B cell (primary cell): ENCODE results near the gene RSBN1L. TPM values are rescaled to one million over a fixed set of nuclear protein-coding genes. Genes with fewer than 3 reads are reported as not detected.

Source experiments
- ATAC-seq: fragments of 200-7000 bp; cut with Tn5 transposase; one replicate; pipeline ENCODE4 v1.10.0; 2021; ENCODE audit warnings: low read depth, mild to moderate bottlenecking, moderate number of reproducible peaks, moderate library complexity
- CTCF ChIA-PET: fragments of 350-600 bp; sonication (Branson Sonifier 250); formaldehyde crosslinking; loops from one replicate; lab custom pipeline; 2021; ENCODE audit warnings: antibody characterized with exemption, inconsistent platforms; lab: Charles Lee
- POLR2A ChIA-PET: fragments of 350-600 bp; sonication (Branson Sonifier 250); formaldehyde crosslinking; loops from one replicate; lab custom pipeline; 2021; ENCODE audit warnings: antibody characterized with exemption; lab: Charles Lee
- DNase-seq: peaks from one replicate; pipeline ENCODE4 v3.0.0; 2013
- H2AFZ ChIP-seq: 2 replicates; pipeline ENCODE4 v1.6.1; 2012; ENCODE audit warnings: mild to moderate bottlenecking, low read depth, low read length; ENCODE audit not compliant: insufficient read depth, poor library complexity, severe bottlenecking
- H3K27ac ChIP-seq, 2 donors: 1 replicate in 1 of 2; 2 replicates in 1 of 2; pipeline ENCODE4 v1.5.1; 2012 to 2013; ENCODE audit warnings: low read length in 2 of 2, mild to moderate bottlenecking in 2 of 2, moderate library complexity in 1 of 2
- H3K27me3 ChIP-seq, 4 experiments: fragments of 200-600 bp in 1 of 4; sonication (generic) in 1 of 4; replicated peaks in 1 of 4; 1 replicate in 2 of 4; 2 replicates in 2 of 4; pipeline versions ENCODE4 v1.6.1 to v1.7.0; 2013 to 2016; ENCODE audit warnings: low read length in 3 of 4, mild to moderate bottlenecking in 2 of 4, mixed read lengths in 1 of 4, moderate library complexity in 1 of 4; ENCODE audit not compliant: insufficient read depth in 4 of 4, control insufficient read depth in 3 of 4; ENCODE audit errors: control extremely low read depth in 1 of 4
- H3K36me3 ChIP-seq, 2 experiments: replicated peaks in 1 of 2; 1 replicate in 1 of 2; 2 replicates in 1 of 2; pipeline versions ENCODE4 v1.6.1 to v1.7.1; 2013; ENCODE audit warnings: low read length in 1 of 2; ENCODE audit not compliant: insufficient read depth in 2 of 2, control insufficient read depth in 1 of 2; ENCODE audit errors: control extremely low read depth in 1 of 2, extremely low read depth in 1 of 2
- H3K4me1 ChIP-seq, 2 donors: fragments of 200-600 bp in 1 of 2; sonication (generic) in 1 of 2; 1 replicate in 1 of 2; 2 replicates in 1 of 2; pipeline versions ENCODE4 v1.5.1 to v1.6.1; 2013 to 2017; ENCODE audit warnings: low read length in 2 of 2; ENCODE audit not compliant: control insufficient read depth in 2 of 2, insufficient read depth in 2 of 2
- H3K4me2 ChIP-seq: replicated peaks from 2 replicates; pipeline ENCODE3; 2012; ENCODE audit warnings: mild to moderate bottlenecking, low read depth, low read length; ENCODE audit not compliant: poor library complexity, severe bottlenecking
- H3K4me3 ChIP-seq, 5 experiments: fragments of 200-600 bp in 1 of 5; sonication (generic) in 1 of 5; 1 replicate in 3 of 5; 2 replicates in 2 of 5; pipeline versions ENCODE4 v1.5.1 to v1.7.0; 2011 to 2016; ENCODE audit warnings: low read length in 4 of 5, mild to moderate bottlenecking in 4 of 5, low read depth in 2 of 5, control low read depth in 1 of 5, moderate library complexity in 1 of 5; ENCODE audit not compliant: insufficient read depth in 1 of 5; ENCODE audit errors: control extremely low read depth in 1 of 5, extremely low read depth in 1 of 5
- H3K79me2 ChIP-seq: fragments of 200-600 bp; sonication (generic); one replicate; pipeline ENCODE4 v1.6.0; 2016; ENCODE audit warnings: low read length; ENCODE audit not compliant: control insufficient read depth, insufficient read depth
- H3K9ac ChIP-seq: fragments of 200-600 bp; sonication (generic); 2 replicates; pipeline ENCODE4 v1.6.1; 2017; ENCODE audit warnings: mild to moderate bottlenecking, low read length, moderate library complexity
- H3K9me3 ChIP-seq, 3 donors: one replicate each; pipeline versions ENCODE4 v1.6.1 to v1.7.1; 2013; ENCODE audit warnings: low read length in 2 of 3; ENCODE audit not compliant: control insufficient read depth in 2 of 3, insufficient read depth in 1 of 3; ENCODE audit errors: control extremely low read depth in 1 of 3
- H4K20me1 ChIP-seq: 2 replicates; pipeline ENCODE4 v1.6.0; 2012; ENCODE audit warnings: mild to moderate bottlenecking, low read length; ENCODE audit not compliant: insufficient read depth, control insufficient read depth, poor library complexity, severe bottlenecking
- H3K27ac Mint-ChIP-seq: one replicate; pipeline ENCODE4 v1.8.0; 2021; ENCODE audit warnings: mixed read lengths
- H3K27me3 Mint-ChIP-seq: one replicate; pipeline ENCODE4 v1.8.0; 2021; ENCODE audit warnings: mixed read lengths
- H3K4me1 Mint-ChIP-seq: one replicate; pipeline ENCODE4 v1.8.0; 2021; ENCODE audit warnings: mixed read lengths
- H3K4me3 Mint-ChIP-seq: one replicate; pipeline ENCODE4 v1.8.0; 2021; ENCODE audit warnings: mixed read lengths
- H3K9me3 Mint-ChIP-seq: one replicate; pipeline ENCODE4 v1.8.0; 2022; ENCODE audit warnings: mixed read lengths; ENCODE audit not compliant: insufficient read depth
- CTCF ChIP-seq: fragments of 200-600 bp; IDR thresholded peaks from one replicate; pipeline ENCODE4 v1.8.0; 2022; ENCODE audit warnings: antibody characterized with exemption, mild to moderate bottlenecking
- EZH2 ChIP-seq: IDR thresholded peaks from 2 replicates; pipeline ENCODE4 v1.6.1; 2012; ENCODE audit warnings: borderline replicate concordance, low read depth, mild to moderate bottlenecking, moderate library complexity, low read length; ENCODE audit not compliant: insufficient read depth, poor library complexity, severe bottlenecking
- WGBS: methylation state at CpG from one replicate; pipeline ENCODE4 v1.1.5; 2013; ENCODE audit warnings: missing lambda C conversion rate; ENCODE audit not compliant: insufficient coverage; 5-methylcytosine and 5-hydroxymethylcytosine counted together
- intact Hi-C: fragments of 100-400 bp; cut with micrococcal nuclease; formaldehyde crosslinking; loops from one replicate; pipeline ENCODE4 v1.10.0; 2022
- polyA plus RNA-seq: library from polyadenylated mRNA; depleted of rRNA; stranded (reverse); fragments of >200 nt; gene quantifications from 2 replicates; pipeline ENCODE4 v1.2.3, GENCODE V29; 2012
- total RNA-seq, 2 donors: library from RNA; stranded (reverse); fragments of 120-200 nt in 1 of 2; gene quantifications; 1 replicate in 1 of 2; 2 replicates in 1 of 2; pipeline versions ENCODE4 v1.2.3 to v1.2.4, GENCODE V29; 2013 to 2022

The RSBN1L gene
- total and polyA plus RNA-seq, 2 donors (not counting 1 experiment from before 2014, with no cell fraction given), result 17.0 to 47.0 TPM

GRCh38 chr7:77791956-77792355 is 95.7 kb downstream of the RSBN1L start:
- peaks cover 15% of the 10 kb centered on the region for H4K20me1 ChIP-seq
- intact Hi-C loops, result no loop called here
- Mint-ChIP-seq H3K4me1 (peaks cover 27% of the 10 kb centered on the region), H3K9me3 (no peaks in the 10 kb centered on the region), H3K4me3 (no peak overlapping the region), H3K27me3 (no peaks in the 10 kb centered on the region), H3K27ac (no peak overlapping the region)
- no peak overlapping the region for H3K27ac ChIP-seq
- no peak overlapping the region for H2AFZ ChIP-seq
- peaks cover 34% of the 10 kb centered on the region for H3K79me2 ChIP-seq
- ChIA-PET CTCF (interaction anchor here (0.6 to 1.1 kb wide), 3 partner anchors 139 to 142 kb away, joined by 3 to 4 read pairs (median 3); no protein-coding TSS in a partner anchor), POLR2A (interaction anchor here (0.6 kb wide), 1 partner anchor 16 kb away, joined by 3 read pairs; no protein-coding TSS in a partner anchor)
- H3K9me3 ChIP-seq, result no peaks in the 10 kb centered on the region
- H3K4me3 ChIP-seq, result no peak overlapping the region
- ATAC-seq, result no peak
- no CpG with 5 or more reads among the region's 2 CpGs for WGBS
- no peaks in the 10 kb centered on the region for H3K27me3 ChIP-seq
- peaks cover 8% of the 10 kb centered on the region in 2 donors for H3K4me1 ChIP-seq
- no peak for DNase-seq
- no peak overlapping the region for H3K9ac ChIP-seq
- TF ChIP-seq CTCF (no peak), EZH2 (no peak)
- H3K36me3 ChIP-seq, result peaks cover 3 to 9% of the 10 kb centered on the region in 2 experiments
- no peak overlapping the region for H3K4me2 ChIP-seq

GRCh38 chr7:77794000-77794399 is 97.7 kb downstream of the RSBN1L start:
- Histone ChIP-seq H3K4me3 (no peak overlapping the region), H3K27ac (no peak overlapping the region), H3K79me2 (peaks cover 49% of the 10 kb centered on the region), H3K4me2 (no peak overlapping the region), H3K9ac (no peak overlapping the region), H3K9me3 (no peaks in the 10 kb centered on the region), H3K36me3 (peaks cover 3 to 9% of the 10 kb centered on the region in 2 experiments), H3K27me3 (no peaks in the 10 kb centered on the region), H3K4me1 (peaks cover 15% of the 10 kb centered on the region in 2 donors), H2AFZ (no peak overlapping the region), H4K20me1 (peaks cover 15% of the 10 kb centered on the region)
- DNase-seq (no peak), ATAC-seq (no peak)
- CTCF ChIA-PET, result no interaction called here
- intact Hi-C loops, result no loop called here
- Mint-ChIP-seq H3K4me3 (no peak overlapping the region), H3K27ac (no peak overlapping the region), H3K4me1 (peaks cover 38% of the 10 kb centered on the region), H3K9me3 (no peaks in the 10 kb centered on the region), H3K27me3 (no peaks in the 10 kb centered on the region)
- TF ChIP-seq EZH2, result no peak
- TF ChIP-seq CTCF, result no peak
- WGBS, result 100% methylated on average over 1 of the region's 4 CpGs
- POLR2A ChIA-PET, result interaction anchor here (0.6 kb wide), 1 partner anchor 135 kb away, joined by 3 read pairs; no protein-coding TSS in a partner anchor
